CD14-positive monocyte (primary cell): ENCODE data around the gene ABCG1. TPM values are rescaled to one million over a fixed set of nuclear protein-coding genes. Genes with fewer than 3 reads are reported as not detected.

Experiments
- DNase-seq, 3 donors: peaks; one replicate each; pipeline ENCODE4 v3.0.0-alpha.2; 2011 to 2022
- H2AFZ ChIP-seq: 2 replicates; pipeline ENCODE4 v1.6.0; 2012; ENCODE audit warnings: mild to moderate bottlenecking, low read depth, low read length, inconsistent platforms; ENCODE audit not compliant: insufficient read depth, poor library complexity, severe bottlenecking
- H3K27ac ChIP-seq, 2 donors: 1 replicate in 1 of 2; 2 replicates in 1 of 2; pipeline ENCODE4 v1.5.1; 2012 to 2013; ENCODE audit warnings: low read length in 2 of 2, control low read depth in 1 of 2, inconsistent platforms in 1 of 2, low read depth in 1 of 2, mild to moderate bottlenecking in 1 of 2
- H3K27me3 ChIP-seq, 2 donors: one replicate each; pipeline versions ENCODE4 v1.6.0 to v1.6.1; 2011 to 2013; ENCODE audit warnings: low read length in 2 of 2; ENCODE audit not compliant: control insufficient read depth in 2 of 2, insufficient read depth in 2 of 2
- H3K36me3 ChIP-seq, 2 donors: replicated peaks in 1 of 2; 1 replicate in 1 of 2; 2 replicates in 1 of 2; pipeline versions ENCODE4 v1.5.1 to v1.6.1; 2012 to 2013; ENCODE audit warnings: low read length in 2 of 2, control low read depth in 1 of 2, inconsistent platforms in 1 of 2, mild to moderate bottlenecking in 1 of 2; ENCODE audit not compliant: insufficient read depth in 2 of 2, control insufficient read depth in 1 of 2
- H3K4me1 ChIP-seq, 2 donors: 1 replicate in 1 of 2; 2 replicates in 1 of 2; pipeline versions ENCODE4 v1.5.1 to v1.6.1; 2012 to 2013; ENCODE audit warnings: low read length in 2 of 2, control low read depth in 1 of 2, inconsistent platforms in 1 of 2, mild to moderate bottlenecking in 1 of 2, moderate library complexity in 1 of 2; ENCODE audit not compliant: insufficient read depth in 2 of 2, control insufficient read depth in 1 of 2
- H3K4me2 ChIP-seq: replicated peaks from 2 replicates; pipeline ENCODE3; 2012; ENCODE audit warnings: low read length, moderate library complexity, mild to moderate bottlenecking; ENCODE audit not compliant: poor library complexity, severe bottlenecking; ENCODE audit errors: extremely low read depth
- H3K4me3 ChIP-seq, 3 experiments: fragments of 200-600 bp in 1 of 3; sonication (generic) in 1 of 3; replicated peaks in 1 of 3; 1 replicate in 2 of 3; 2 replicates in 1 of 3; pipeline ENCODE4 v1.5.1; 2011 to 2013; ENCODE audit warnings: low read length in 3 of 3, mild to moderate bottlenecking in 3 of 3, control low read depth in 2 of 3, low read depth in 2 of 3, inconsistent platforms in 1 of 3, moderate library complexity in 1 of 3
- H3K79me2 ChIP-seq: 2 replicates; pipeline ENCODE4 v1.6.0; 2012; ENCODE audit warnings: mild to moderate bottlenecking, control low read depth, inconsistent platforms, low read length, moderate library complexity; ENCODE audit not compliant: insufficient read depth
- H3K9ac ChIP-seq: 2 replicates; pipeline ENCODE4 v1.6.0; 2017; ENCODE audit warnings: low read length, mild to moderate bottlenecking; ENCODE audit not compliant: insufficient read depth, poor library complexity, severe bottlenecking
- H3K9me3 ChIP-seq, 2 donors: replicated peaks in 1 of 2; 1 replicate in 1 of 2; 2 replicates in 1 of 2; pipeline versions ENCODE4 v1.5.1 to v1.6.1; 2012 to 2013; ENCODE audit warnings: low read length in 2 of 2, control low read depth in 1 of 2; ENCODE audit not compliant: control insufficient read depth in 1 of 2, insufficient read depth in 1 of 2
- H4K20me1 ChIP-seq: 2 replicates; pipeline ENCODE4 v1.6.0; 2012; ENCODE audit warnings: mild to moderate bottlenecking, low read length, control low read depth, moderate library complexity; ENCODE audit not compliant: insufficient read depth
- H3K27ac Mint-ChIP-seq, 7 donors: one replicate each; pipeline ENCODE4 v1.8.0; 2020; ENCODE audit warnings: mild to moderate bottlenecking in 7 of 7, mixed read lengths in 7 of 7, moderate library complexity in 6 of 7, inconsistent platforms in 2 of 7
- H3K27me3 Mint-ChIP-seq, 3 donors: one replicate each; pipeline ENCODE4 v1.8.0; 2021 to 2022; ENCODE audit warnings: low read depth in 3 of 3, mild to moderate bottlenecking in 3 of 3, mixed read lengths in 3 of 3, moderate library complexity in 3 of 3, inconsistent platforms in 1 of 3
- H3K36me3 Mint-ChIP-seq, 2 donors: one replicate each; pipeline ENCODE4 v1.8.0; 2020; ENCODE audit warnings: mixed read lengths in 2 of 2, inconsistent platforms in 1 of 2, mild to moderate bottlenecking in 1 of 2
- H3K4me1 Mint-ChIP-seq: one replicate; pipeline ENCODE4 v1.8.0; 2020; ENCODE audit warnings: mild to moderate bottlenecking, mixed read lengths
- H3K4me3 Mint-ChIP-seq, 2 donors: one replicate each; pipeline ENCODE4 v1.8.0; 2020; ENCODE audit warnings: mild to moderate bottlenecking in 2 of 2, mixed read lengths in 2 of 2, moderate library complexity in 1 of 2
- H3K9me3 Mint-ChIP-seq, 7 donors: one replicate each; pipeline ENCODE4 v1.8.0; 2020 to 2022; ENCODE audit warnings: mixed read lengths in 7 of 7, mild to moderate bottlenecking in 6 of 7, moderate library complexity in 6 of 7, inconsistent platforms in 2 of 7
- WGBS: methylation state at CpG from one replicate; pipeline ENCODE4 v1.1.5; 2013; ENCODE audit warnings: missing lambda C conversion rate; ENCODE audit not compliant: insufficient coverage; 5-methylcytosine and 5-hydroxymethylcytosine counted together
- intact Hi-C, 2 donors: fragments of 100-400 bp; cut with micrococcal nuclease; formaldehyde crosslinking; loops; one replicate each; pipeline versions ENCODE4 v1.15.0 to v1.15.1; 2023
- polyA plus RNA-seq, 3 donors: library from polyadenylated mRNA; depleted of rRNA in 1 of 3; unstranded in 2 of 3; stranded (reverse) in 1 of 3; fragments of 300-500 nt in 2 of 3; fragments of >200 nt in 1 of 3; fragmentation: Illumina TruSeq in 2 of 3; gene quantifications; 1 replicate in 2 of 3; 2 replicates in 1 of 3; pipeline ENCODE4 v1.2.3, GENCODE V29; 2012 to 2021
- TF ChIP-seq, protein P1 (sequence below): fragments of 200-600 bp; IDR thresholded peaks from one replicate; pipeline ENCODE4 v1.8.0; 2022; ENCODE audit warnings: antibody characterized with exemption, mild to moderate bottlenecking

ABCG1 gene
- polyA plus RNA-seq, 3 donors = 3.0 to 5.2 (median 3.5) TPM

DNA sequence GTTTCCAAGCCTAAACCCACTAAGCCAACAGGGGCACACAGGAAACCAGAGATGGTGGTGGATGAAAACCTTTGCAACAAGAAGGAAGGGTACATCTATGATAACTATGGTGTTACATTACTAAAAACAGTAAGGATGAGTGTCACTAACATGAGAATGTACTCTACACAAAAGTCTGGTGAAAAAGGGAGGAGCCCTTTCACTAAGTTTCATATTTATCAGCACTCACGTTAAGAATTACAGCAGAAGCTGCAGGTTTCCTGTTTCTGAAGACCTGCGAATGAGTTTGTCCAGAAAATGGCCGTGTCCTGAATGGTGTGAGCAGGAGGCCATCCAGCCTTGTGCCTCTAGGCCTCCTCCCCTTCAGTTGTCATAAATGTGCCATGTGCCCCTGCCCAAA is 17.8 kb downstream of the ABCG1 start:
- no peak overlapping the region for H3K9ac ChIP-seq
- WGBS = no CpG with 5 or more reads among the region's 3 CpGs

DNA sequence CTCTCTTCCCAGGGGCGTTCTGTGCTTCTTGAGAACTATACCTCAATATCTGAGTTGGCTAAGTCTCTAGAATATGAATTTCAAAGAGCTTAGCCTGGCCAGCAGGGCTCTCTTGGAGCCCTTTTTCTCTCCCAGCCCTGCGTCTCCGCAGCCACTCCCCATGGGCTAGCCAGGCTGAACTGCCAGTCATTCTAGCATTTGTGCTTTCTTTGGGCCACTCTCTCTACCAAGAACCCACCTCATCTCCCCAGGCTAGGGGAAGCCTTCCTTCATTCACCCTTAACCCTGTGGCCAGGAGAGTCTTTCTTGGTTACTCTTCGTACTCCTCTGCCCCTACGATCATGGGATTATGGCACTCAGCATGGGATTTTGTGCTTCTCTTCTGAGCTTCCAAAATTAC is 18.2 kb downstream of the ABCG1 start:
- no peak for DNase-seq
- Histone ChIP-seq H3K27ac (no peak overlapping the region), H3K36me3 (no peaks in the 10 kb centered on the region), H3K9me3 (no peaks in the 10 kb centered on the region), H3K79me2 (no peaks in the 10 kb centered on the region), H3K4me3 (no peak overlapping the region), H3K9ac (no peak overlapping the region), H3K4me2 (no peak overlapping the region), H2AFZ (no peak overlapping the region), H4K20me1 (peaks cover 28% of the 10 kb centered on the region), H3K4me1 (peaks cover 47 to 64% of the 10 kb centered on the region in 2 donors), H3K27me3 (no peaks in the 10 kb centered on the region)
- Mint-ChIP-seq H3K27ac (peak overlapping the region in 4 of 7 donors; percentile 38 to 68 (median 53)), H3K9me3 (peaks cover 0 to 2% (median 0%) of the 10 kb centered on the region in 7 donors), H3K4me3 (peak overlapping the region in 1 of 2 donors; percentile 64), H3K4me1 (peaks cover 64% of the 10 kb centered on the region), H3K36me3 (peaks cover 5 to 18% of the 10 kb centered on the region in 2 donors), H3K27me3 (peaks cover 1 to 12% (median 6%) of the 10 kb centered on the region in 3 donors)
- TF ChIP-seq, protein P1, sequence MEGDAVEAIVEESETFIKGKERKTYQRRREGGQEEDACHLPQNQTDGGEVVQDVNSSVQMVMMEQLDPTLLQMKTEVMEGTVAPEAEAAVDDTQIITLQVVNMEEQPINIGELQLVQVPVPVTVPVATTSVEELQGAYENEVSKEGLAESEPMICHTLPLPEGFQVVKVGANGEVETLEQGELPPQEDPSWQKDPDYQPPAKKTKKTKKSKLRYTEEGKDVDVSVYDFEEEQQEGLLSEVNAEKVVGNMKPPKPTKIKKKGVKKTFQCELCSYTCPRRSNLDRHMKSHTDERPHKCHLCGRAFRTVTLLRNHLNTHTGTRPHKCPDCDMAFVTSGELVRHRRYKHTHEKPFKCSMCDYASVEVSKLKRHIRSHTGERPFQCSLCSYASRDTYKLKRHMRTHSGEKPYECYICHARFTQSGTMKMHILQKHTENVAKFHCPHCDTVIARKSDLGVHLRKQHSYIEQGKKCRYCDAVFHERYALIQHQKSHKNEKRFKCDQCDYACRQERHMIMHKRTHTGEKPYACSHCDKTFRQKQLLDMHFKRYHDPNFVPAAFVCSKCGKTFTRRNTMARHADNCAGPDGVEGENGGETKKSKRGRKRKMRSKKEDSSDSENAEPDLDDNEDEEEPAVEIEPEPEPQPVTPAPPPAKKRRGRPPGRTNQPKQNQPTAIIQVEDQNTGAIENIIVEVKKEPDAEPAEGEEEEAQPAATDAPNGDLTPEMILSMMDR = no peak
- WGBS = 94% methylated on average over 2 of the region's 5 CpGs
- intact Hi-C loops = loop anchor here in 1 of 2 donors (10.0 kb wide), 1 partner anchor 222 kb away; the partner anchor contains the start of gene ZBTB21

More for the DNA sequence above, 17.8 kb downstream of the ABCG1 start:
- H3K27me3 ChIP-seq = no peaks in the 10 kb centered on the region
- Mint-ChIP-seq H3K9me3 (peaks cover 0 to 2% (median 0%) of the 10 kb centered on the region in 7 donors), H3K36me3 (peaks cover 5 to 19% of the 10 kb centered on the region in 2 donors), H3K27me3 (peaks cover 1 to 12% (median 6%) of the 10 kb centered on the region in 3 donors), H3K4me1 (peaks cover 69% of the 10 kb centered on the region), H3K27ac (peak overlapping the region in 2 of 7 donors; percentile 38 to 57), H3K4me3 (peak overlapping the region in 1 of 2 donors; percentile 11)
- DNase-seq = no peak
- intact Hi-C loops = loop anchor here in 1 of 2 donors (10.0 kb wide), 1 partner anchor 222 kb away; the partner anchor contains the start of gene ZBTB21
- no peak overlapping the region for H3K4me3 ChIP-seq
- no peaks in the 10 kb centered on the region for H3K79me2 ChIP-seq
- no peak overlapping the region for H3K27ac ChIP-seq
- no peak overlapping the region for H3K4me2 ChIP-seq
- H3K9me3 ChIP-seq = no peaks in the 10 kb centered on the region
- peaks cover 52 to 69% of the 10 kb centered on the region in 2 donors for H3K4me1 ChIP-seq
- H4K20me1 ChIP-seq = peaks cover 28% of the 10 kb centered on the region
- no peaks in the 10 kb centered on the region for H3K36me3 ChIP-seq
- TF ChIP-seq, protein P1 = no peak
- H2AFZ ChIP-seq = no peak overlapping the region
